Measurements from ENCODE around the gene ZFYVE16. TPM values are rescaled to one million over a fixed set of nuclear protein-coding genes. Genes with fewer than 3 reads are reported as not detected.
"Not testable (repeated sequence)": the region's sequence is repeated elsewhere in the genome, so short reads cannot be mapped to it uniquely, and the experiment has no call there.

Gene ZFYVE16
- polyA plus RNA-seq, 2 of the 4 experiments (the other 2 are of a cell fraction) = 16.4 to 26.2 TPM

GRCh38 chr5:80399526-80400239, 8.2 kb upstream of the ZFYVE16 start:
- peak; percentile 74 to 94 for ATAC-seq
- peak overlapping the region; percentile 26; the same call in 2 of the 3 replicates for H3K4me2 ChIP-seq
- CTCF ChIA-PET = no interaction called here

GRCh38 chr5:80400368-80400767, 7.5 kb upstream of the ZFYVE16 start:
- H3K4me2 ChIP-seq; H3K4me3 ChIP-seq; FAIRE-seq; H3K9me3 ChIP-seq; POLR2A ChIA-PET; DNase-seq (ENCODE audit: low read depth in 1 of 2, low spot score in 1 of 2); H3K4me1 ChIP-seq; CTCF ChIA-PET; ATAC-seq: not testable (repeated sequence)
- 95% methylated on average over 1 of the region's 1 CpG for WGBS (ENCODE audit: missing lambda C conversion rate)
- H3K27ac ChIP-seq = peak overlapping the region in 1 of 2 experiments; percentile 53; a peak in 1 of 6 replicates

More at GRCh38 chr5:80399526-80400239, 8.2 kb upstream of the ZFYVE16 start:
- FAIRE-seq = no peak
- DNase-seq (ENCODE audit: low read depth in 1 of 2, low spot score in 1 of 2) = peak; percentile 11 to 45
- Histone ChIP-seq H3K4me1 (peaks cover 8% of the 10 kb centered on the region; the same call in 2 of the 3 replicates), H3K27ac (peak overlapping the region; percentile 9 to 53; a peak in 4 of 6 replicates), H3K4me3 (no peak overlapping the region), H3K9me3 (no peaks in the 10 kb centered on the region)
- TF ChIP-seq HES2 (IDR thresholded peaks at IDR 0.05) = peak; percentile 64; the same call in 1 of the 2 replicates
- peak; percentile 72 to 87 for TF ChIP-seq CEBPB (IDR thresholded peaks at IDR 0.05)
- TF ChIP-seq E2F6 (IDR thresholded peaks at IDR 0.05; ENCODE audit: borderline replicate concordance, low read depth) = no peak
- peak; percentile 78 for TF ChIP-seq USF2 (IDR thresholded peaks at IDR 0.05)
- peak; percentile 47; the same call in 1 of the 2 replicates for TF ChIP-seq NFE2L2 (conservative IDR thresholded peaks at IDR 0.05; ENCODE audit: low read length)
- TF ChIP-seq MYC (IDR thresholded peaks at IDR 0.05; ENCODE audit: borderline replicate concordance, low read length) = no peak
- no peak for TF ChIP-seq JUNB (IDR thresholded peaks at IDR 0.05)
- TF ChIP-seq FOSL2 (IDR thresholded peaks at IDR 0.05) = no peak
- peak; percentile 69 for TF ChIP-seq FOSL2 (CRISPR knock-in tag; IDR thresholded peaks at IDR 0.05)
- TF ChIP-seq MAFK (IDR thresholded peaks at IDR 0.05; ENCODE audit: partially characterized antibody) = peak; percentile 43
- POLR2A ChIA-PET = interaction anchor here (1.0 kb wide), 1 partner anchor 8 kb away, joined by 3 read pairs; the partner anchor contains the start of gene ZFYVE16
- WGBS (ENCODE audit: missing lambda C conversion rate) = 23% methylated on average over 1 of the region's 1 CpG

GRCh38 chr5:80403782-80404181, 4.1 kb upstream of the ZFYVE16 start:
- no peak overlapping the region for H3K4me2 ChIP-seq
- FAIRE-seq = no peak
- 70% methylated on average over 2 of the region's 2 CpGs for WGBS (ENCODE audit: missing lambda C conversion rate)
- ChIA-PET CTCF (interaction anchor here (0.6 kb wide), 1 partner anchor 313 kb away, joined by 3 read pairs; no protein-coding TSS in a partner anchor), POLR2A (interaction anchor here (0.6 kb wide), 1 partner anchor 148 kb away, joined by 4 read pairs; the partner anchor contains the start of gene SERINC5)
- no peaks in the 10 kb centered on the region for H3K9me3 ChIP-seq
- ATAC-seq = no peak
- H3K4me1 ChIP-seq = peaks cover 12% of the 10 kb centered on the region; the same call in 2 of the 3 replicates
- TF ChIP-seq ELK1 (IDR thresholded peaks at IDR 0.05; ENCODE audit: low read depth, low read length) (no peak), HES2 (IDR thresholded peaks at IDR 0.05) (no peak), TP53 (CRISPR knock-in tag; IDR thresholded peaks at IDR 0.05) (no peak), GATA3 (IDR thresholded peaks at IDR 0.05; ENCODE audit: borderline replicate concordance) (no peak), MAX (IDR thresholded peaks at IDR 0.05) (no peak), BHLHE40 (IDR thresholded peaks at IDR 0.05; ENCODE audit: low read depth, low read length) (no peak), KDM1A (IDR thresholded peaks at IDR 0.05; ENCODE audit: low read depth) (no peak), ZNF302 (CRISPR knock-in tag; IDR thresholded peaks at IDR 0.05) (no peak), EP300 (IDR thresholded peaks at IDR 0.05) (no peak), USF2 (IDR thresholded peaks at IDR 0.05) (no peak), CHD4 (IDR thresholded peaks at IDR 0.05; ENCODE audit: borderline replicate concordance) (no peak), EHMT2 (IDR thresholded peaks at IDR 0.05; ENCODE audit: low read depth) (no peak), HOXB5 (CRISPR knock-in tag; IDR thresholded peaks at IDR 0.05) (no peak)
- H3K4me3 ChIP-seq = no peak overlapping the region
- H3K27ac ChIP-seq = no peak overlapping the region
- DNase-seq (ENCODE audit: low read depth in 1 of 2, low spot score in 1 of 2) = no peak
